Iris pigment epithelial cell (primary cell): ENCODE data around the gene CDH23.
"Not testable (repeated sequence)": the region's sequence is repeated elsewhere in the genome, so short reads cannot be mapped to it uniquely, and the experiment has no call there.

Experiments
- DNase-seq: peaks from one replicate; pipeline ENCODE4 v3.0.0-alpha.2; 2011; ENCODE audit warnings: low read depth

Gene CDH23

GRCh38 chr10:71584902-71585563, 188.3 kb downstream of the CDH23 start:
- peak; percentile 32 for DNase-seq

GRCh38 chr10:71585564-71586290, 189.0 kb downstream of the CDH23 start:
- peak; percentile 12 for DNase-seq

- peak; percentile 39 for DNase-seq
These were observed 191.3 kb downstream of the CDH23 start for GRCh38 chr10:71587941-71588573.

- no peak for DNase-seq
These were observed 192.0 kb downstream of the CDH23 start for GRCh38 chr10:71588685-71589084.

- DNase-seq = peak; percentile 9
These were observed 193.2 kb downstream of the CDH23 start for GRCh38 chr10:71589617-71590551.

- DNase-seq = no peak
These were observed 194.1 kb downstream of the CDH23 start for GRCh38 chr10:71590781-71591350.

GRCh38 chr10:71594934-71595571, 198.3 kb downstream of the CDH23 start:
- DNase-seq = no peak

GRCh38 chr10:71595649-71596048, 198.9 kb downstream of the CDH23 start:
- no peak for DNase-seq

GRCh38 chr10:71596127-71596526, 199.4 kb downstream of the CDH23 start:
- no peak for DNase-seq

- DNase-seq = no peak
These were observed 200.0 kb downstream of the CDH23 start for GRCh38 chr10:71596759-71597158.

GRCh38 chr10:71597821-71598498, 201.2 kb downstream of the CDH23 start:
- peak; percentile 10 for DNase-seq

- DNase-seq = peak; percentile 59
These were observed 201.9 kb downstream of the CDH23 start for GRCh38 chr10:71598621-71599055.

GRCh38 chr10:71599518-71599917, 202.8 kb downstream of the CDH23 start:
- no peak for DNase-seq

GRCh38 chr10:71600242-71600641, 203.5 kb downstream of the CDH23 start:
- not testable (repeated sequence) for DNase-seq

- peak; percentile 77 for DNase-seq
These were observed 204.1 kb downstream of the CDH23 start for GRCh38 chr10:71600849-71601248.

GRCh38 chr10:71601273-71601672, 204.6 kb downstream of the CDH23 start:
- DNase-seq = no peak

- DNase-seq = no peak
These were observed 206.4 kb downstream of the CDH23 start for GRCh38 chr10:71603150-71603549.

GRCh38 chr10:71603754-71604153, 207.0 kb downstream of the CDH23 start:
- no peak for DNase-seq

GRCh38 chr10:71604324-71605018, 207.8 kb downstream of the CDH23 start:
- DNase-seq = peak; percentile 7
